GM21825 (cell line): ENCODE results near the gene TMEM266.

Experiments used
- ATAC-seq: cut with Tn5 transposase; IDR thresholded peaks from one replicate; pipeline ENCODE4 v1.9.1; 2021; ENCODE audit warnings: mild to moderate bottlenecking, moderate library complexity; ENCODE audit not compliant: unreplicated experiment

TMEM266 gene

GRCh38 chr15:76065245-76065644 lies 5.5 kb downstream of the TMEM266 start:
- no peak for ATAC-seq

- no peak for ATAC-seq
Measured at GRCh38 chr15:76065793-76066192, 6.0 kb downstream of the TMEM266 start.

- no peak for ATAC-seq
Measured at GRCh38 chr15:76070192-76070591, 10.4 kb downstream of the TMEM266 start.

GRCh38 chr15:76070921-76071635 lies 11.3 kb downstream of the TMEM266 start:
- no peak for ATAC-seq

GRCh38 chr15:76071806-76072205 lies 12.0 kb downstream of the TMEM266 start:
- no peak for ATAC-seq

GRCh38 chr15:76073554-76073953 lies 13.8 kb downstream of the TMEM266 start:
- ATAC-seq, result no peak

GRCh38 chr15:76075046-76075445 lies 15.3 kb downstream of the TMEM266 start:
- ATAC-seq, result no peak

GRCh38 chr15:76078285-76078877 lies 18.6 kb downstream of the TMEM266 start:
- no peak for ATAC-seq

GRCh38 chr15:76084256-76084655 lies 24.5 kb downstream of the TMEM266 start:
- ATAC-seq, result no peak

- no peak for ATAC-seq
Measured at GRCh38 chr15:76098685-76099084, 38.9 kb downstream of the TMEM266 start.

- ATAC-seq, result no peak
Measured at GRCh38 chr15:76099388-76099787, 39.6 kb downstream of the TMEM266 start.

- ATAC-seq, result no peak
Measured at GRCh38 chr15:76100361-76100760, 40.6 kb downstream of the TMEM266 start.

GRCh38 chr15:76101655-76102054 lies 41.9 kb downstream of the TMEM266 start:
- ATAC-seq, result no peak

- no peak for ATAC-seq
Measured at GRCh38 chr15:76105391-76105790, 45.6 kb downstream of the TMEM266 start.

- ATAC-seq, result no peak
Measured at GRCh38 chr15:76105911-76106310, 46.1 kb downstream of the TMEM266 start.

GRCh38 chr15:76107169-76107568 lies 47.4 kb downstream of the TMEM266 start:
- ATAC-seq, result no peak

- ATAC-seq, result no peak
Measured at GRCh38 chr15:76108021-76108723, 48.4 kb downstream of the TMEM266 start.

- ATAC-seq, result no peak
Measured at GRCh38 chr15:76109046-76109445, 49.3 kb downstream of the TMEM266 start.

- no peak for ATAC-seq
Measured at GRCh38 chr15:76114561-76114960, 54.8 kb downstream of the TMEM266 start.

GRCh38 chr15:76116138-76116885 lies 56.5 kb downstream of the TMEM266 start:
- no peak for ATAC-seq

- ATAC-seq, result no peak
Measured at GRCh38 chr15:76117181-76117580, 57.4 kb downstream of the TMEM266 start.
